Stimulated activated CD4-positive, alpha-beta T cell treated with anti-CD3 and anti-CD28 coated beads, TNF-alpha, amount 100 ng/mL, for 24 hours (primary cell): Measurements from ENCODE around the gene NSD1.
"Not testable (repeated sequence)": the region's sequence is repeated elsewhere in the genome, so short reads cannot be mapped to it uniquely, and the experiment has no call there.

Experiments
- DNase-seq, 3 experiments: peaks; one replicate each; pipeline ENCODE4 v3.0.0-alpha.2; 2020; ENCODE audit warnings: low read depth in 3 of 3

NSD1 gene

GRCh38 chr5:177232358-177232757 lies 98.8 kb downstream of the NSD1 start:
- DNase-seq, result no peak

GRCh38 chr5:177232761-177233160 lies 99.2 kb downstream of the NSD1 start:
- no peak for DNase-seq

DNA sequence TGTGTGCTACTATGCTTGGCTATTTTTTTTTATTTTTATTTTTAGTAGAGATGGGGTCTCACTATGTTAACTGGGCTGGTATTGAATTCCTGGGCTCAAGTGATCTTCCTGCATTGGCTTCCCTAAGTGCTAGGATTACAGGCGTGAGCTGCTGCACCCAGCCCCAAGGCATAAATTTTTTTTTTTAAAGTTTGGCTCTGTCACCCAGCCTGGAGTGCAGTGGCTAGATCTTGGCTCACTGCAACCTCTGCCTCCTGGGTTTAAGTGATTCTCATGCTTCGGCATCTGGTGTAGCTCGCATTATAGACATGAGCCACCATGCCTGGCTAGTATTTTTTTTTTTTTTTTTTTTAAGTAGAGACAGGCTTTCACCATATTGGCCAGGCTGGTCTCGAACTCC lies 99.6 kb downstream of the NSD1 start:
- DNase-seq, result no peak

GRCh38 chr5:177233802-177234201 lies 100.2 kb downstream of the NSD1 start:
- DNase-seq, result no peak

- DNase-seq, result no peak
Observed at GRCh38 chr5:177234841-177235240, 101.3 kb downstream of the NSD1 start.

DNA sequence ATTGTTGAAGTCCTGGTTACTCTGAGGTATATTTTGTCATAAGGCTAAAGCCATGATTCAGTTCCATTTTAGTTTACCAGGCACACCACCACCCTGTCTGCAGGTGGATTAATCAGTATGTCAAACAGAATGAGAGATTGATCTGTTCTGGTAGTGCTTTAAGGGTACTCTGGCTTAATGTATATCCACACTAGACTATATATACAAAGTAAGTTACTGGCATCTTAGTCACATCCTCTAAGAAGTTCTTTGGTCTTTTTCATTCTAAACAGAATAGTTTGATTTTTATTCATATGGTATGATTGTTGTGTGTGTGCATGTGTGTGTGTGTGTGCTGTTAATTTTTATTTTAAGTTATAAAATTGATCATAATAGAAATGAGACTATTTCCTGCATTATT lies 108.2 kb downstream of the NSD1 start:
- DNase-seq, result no peak

DNA sequence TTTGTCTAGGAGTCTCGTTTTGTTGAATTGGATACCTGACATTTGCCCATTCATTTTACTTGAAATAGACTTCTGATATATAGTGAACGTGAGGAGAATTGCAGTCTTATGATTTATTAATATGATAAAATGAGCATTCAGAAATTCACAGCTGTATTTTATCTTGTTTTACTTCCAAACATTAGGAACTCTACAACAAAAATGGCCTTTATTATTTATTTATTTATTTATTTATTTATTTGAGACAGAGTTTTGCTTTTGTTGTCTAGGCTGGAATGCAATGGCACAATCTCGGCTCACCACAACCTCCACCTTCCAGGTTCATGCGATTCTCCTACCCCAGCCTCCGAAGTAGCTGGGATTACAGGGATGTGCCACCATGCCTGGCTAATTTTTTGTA lies 108.7 kb downstream of the NSD1 start:
- no peak for DNase-seq

- no peak for DNase-seq
Observed at GRCh38 chr5:177249761-177250537, 116.4 kb downstream of the NSD1 start.

- DNase-seq, result no peak
Observed at GRCh38 chr5:177253252-177253651, 119.7 kb downstream of the NSD1 start.

DNA sequence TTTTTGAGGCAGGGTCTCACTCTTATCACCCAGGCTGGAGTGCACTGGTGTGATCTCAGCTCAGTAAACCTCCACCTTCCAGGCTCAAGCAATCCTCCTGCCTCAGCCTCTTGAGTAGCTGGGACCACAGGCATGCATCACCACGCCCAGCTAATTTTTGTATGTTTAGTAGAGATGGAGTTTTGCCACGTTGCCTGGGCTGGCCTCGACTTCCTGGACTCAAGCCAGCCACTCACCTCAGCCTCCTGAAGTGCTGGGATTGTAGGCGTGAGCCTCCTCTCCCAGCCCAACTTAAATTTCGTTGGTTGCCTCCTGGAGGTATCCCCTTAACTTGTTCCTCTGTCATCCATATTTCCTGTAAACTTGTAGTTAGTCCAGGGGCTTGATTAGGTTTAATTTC lies 122.7 kb downstream of the NSD1 start:
- DNase-seq, result no peak

GRCh38 chr5:177258711-177259110 lies 125.1 kb downstream of the NSD1 start:
- not testable (repeated sequence) for DNase-seq

- DNase-seq, result no peak
Observed at GRCh38 chr5:177260961-177261360, 127.4 kb downstream of the NSD1 start.

- no peak for DNase-seq
Observed at GRCh38 chr5:177261510-177261909, 127.9 kb downstream of the NSD1 start.

DNA sequence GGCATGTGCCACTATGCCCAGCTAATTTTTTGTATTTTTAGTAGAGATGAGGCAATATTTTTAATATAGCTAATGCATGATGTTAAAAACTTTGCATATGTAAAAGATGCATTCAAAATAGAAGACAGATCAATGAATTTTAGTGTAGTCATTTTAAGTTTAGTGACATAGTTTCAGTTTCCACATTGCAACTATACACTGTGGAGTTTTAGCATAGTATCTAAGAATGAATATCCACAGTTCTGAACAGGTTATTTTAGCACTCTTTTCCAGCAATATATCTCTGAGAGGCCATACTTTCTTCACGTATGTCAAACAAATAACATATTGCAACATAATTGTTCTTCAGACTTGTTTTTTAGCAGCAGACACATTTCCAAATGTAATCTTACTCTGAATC lies 130.6 kb downstream of the NSD1 start:
- DNase-seq, result no peak

DNA sequence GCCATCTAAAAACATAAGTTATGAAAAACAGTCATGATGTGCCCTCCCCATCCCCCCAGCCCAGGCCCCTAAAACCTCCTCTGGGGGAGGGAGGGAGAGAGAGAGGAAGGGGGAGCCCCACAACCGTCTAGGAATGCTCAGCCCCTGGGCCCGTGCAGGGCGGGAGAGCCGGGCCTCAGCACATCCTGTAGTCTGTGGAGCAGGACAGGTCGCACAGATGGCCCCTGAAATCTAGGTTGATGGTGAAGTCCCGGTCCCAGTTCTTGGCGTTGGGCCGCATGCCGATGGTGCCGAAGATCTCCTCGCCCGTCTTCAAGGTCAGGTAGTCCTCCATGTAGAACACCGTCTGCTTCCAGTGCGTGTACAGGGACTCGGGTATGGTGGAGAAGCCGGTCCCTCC lies 131.8 kb downstream of the NSD1 start:
- no peak for DNase-seq

DNA sequence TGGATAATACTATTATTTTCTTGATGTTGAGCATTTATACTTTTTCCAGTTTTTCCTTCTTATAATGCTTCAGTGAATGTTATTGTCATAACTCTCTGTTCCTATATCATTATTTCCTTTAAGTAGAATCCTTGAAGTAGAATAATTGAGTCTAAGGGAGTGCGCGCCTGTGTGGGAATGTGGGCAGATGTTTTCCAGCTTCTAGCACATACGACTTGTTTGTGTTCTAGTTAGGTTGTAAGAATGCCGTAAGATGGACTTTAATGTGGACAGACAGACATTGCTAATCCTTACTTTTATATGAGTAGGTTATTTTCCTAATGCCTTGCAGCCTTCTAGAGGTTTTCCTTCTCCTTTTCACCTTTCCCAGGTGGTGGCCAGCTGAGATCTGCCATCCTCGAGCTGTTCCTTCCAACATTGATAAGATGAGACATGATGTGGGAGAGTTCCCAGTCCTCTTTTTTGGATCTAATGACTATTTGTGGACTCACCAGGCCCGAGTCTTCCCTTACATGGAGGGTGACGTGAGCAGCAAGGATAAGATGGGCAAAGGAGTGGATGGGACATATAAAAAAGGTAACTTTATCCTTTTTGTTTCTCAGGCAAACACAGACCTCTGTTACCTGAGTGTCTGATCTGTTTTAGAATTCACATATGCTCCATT lies 135.8 kb downstream of the NSD1 start:
- DNase-seq, result no peak

- no peak for DNase-seq
Observed at GRCh38 chr5:177269976-177270375, 136.4 kb downstream of the NSD1 start.

- DNase-seq, result no peak
Observed at GRCh38 chr5:177270653-177271052, 137.1 kb downstream of the NSD1 start.

- DNase-seq, result no peak
Observed at GRCh38 chr5:177271113-177271512, 137.5 kb downstream of the NSD1 start.

- DNase-seq, result no peak
Observed at GRCh38 chr5:177275883-177276282, 142.3 kb downstream of the NSD1 start.

GRCh38 chr5:177276886-177277285 lies 143.3 kb downstream of the NSD1 start:
- DNase-seq, result no peak

DNA sequence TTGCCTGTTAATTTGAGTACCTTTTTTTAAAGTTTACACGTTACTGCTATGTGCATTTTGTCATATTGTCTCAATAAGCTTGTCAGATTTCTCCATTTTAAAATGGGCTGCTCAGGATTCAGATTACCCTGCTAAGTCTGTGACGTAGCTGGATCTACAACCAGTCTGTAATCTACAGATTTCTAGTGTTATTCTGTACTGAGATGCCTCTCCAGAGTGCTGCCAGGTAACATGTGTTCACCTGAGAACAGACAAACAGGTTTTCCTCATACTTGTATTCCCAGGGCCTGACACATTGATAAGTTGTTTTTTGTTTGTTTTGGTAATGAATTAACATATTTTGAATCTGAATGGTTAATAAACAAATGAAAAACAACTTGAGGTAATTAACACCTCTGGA lies 154.6 kb downstream of the NSD1 start:
- no peak for DNase-seq

GRCh38 chr5:177290816-177291596 lies 157.4 kb downstream of the NSD1 start:
- DNase-seq, result no peak
